Non-pigmented ciliary epithelial cell (primary cell): ENCODE measurements around the gene GRK5.
"Not testable (repeated sequence)": the region's sequence is repeated elsewhere in the genome, so short reads cannot be mapped to it uniquely, and the experiment has no call there.

ENCODE experiments used
- DNase-seq: peaks from one replicate; pipeline ENCODE4 v3.0.0-alpha.2; 2010; ENCODE audit warnings: low read depth

GRK5 gene

DNA sequence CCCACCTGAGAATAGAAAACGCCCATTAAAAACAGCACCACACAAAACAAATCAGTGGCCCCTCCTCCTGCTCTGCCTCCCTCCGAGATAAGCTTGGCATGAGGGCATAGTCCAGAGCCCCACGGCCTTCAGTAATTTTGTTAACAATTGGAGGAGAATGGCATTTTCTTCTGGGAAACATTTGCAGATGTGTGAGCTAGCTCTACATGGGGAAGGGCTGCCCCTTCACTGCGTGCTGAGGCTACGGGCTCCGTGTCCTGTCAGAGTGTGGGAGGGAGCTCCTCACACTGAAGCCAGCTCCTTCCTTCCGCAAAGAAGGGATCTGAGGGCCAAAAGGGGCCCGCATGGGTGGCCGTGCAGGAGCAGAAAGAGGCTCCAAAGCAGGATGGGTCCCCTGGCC, 15.2 kb downstream of the GRK5 start:
- DNase-seq, result no peak

DNA sequence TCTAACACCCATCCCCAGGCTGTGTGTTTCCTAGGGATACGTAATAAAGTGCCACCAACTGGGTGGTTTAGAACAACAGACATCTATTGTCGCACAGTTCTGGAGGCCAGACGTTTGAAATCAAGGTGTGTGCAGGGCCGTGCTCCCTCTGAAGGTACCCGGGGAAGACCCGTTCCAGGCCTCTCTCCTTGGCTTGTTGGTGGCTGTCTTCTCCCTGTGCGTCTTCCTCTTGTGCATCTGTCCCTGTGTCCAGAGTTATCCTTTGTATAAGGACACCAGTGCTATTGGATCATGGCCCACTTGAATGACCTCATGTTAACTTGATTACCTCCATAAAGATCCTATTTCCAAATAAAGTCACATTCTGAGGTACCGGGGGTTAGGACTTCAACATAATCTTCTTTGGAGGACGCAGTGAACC, 15.6 kb downstream of the GRK5 start:
- DNase-seq, result no peak

DNA sequence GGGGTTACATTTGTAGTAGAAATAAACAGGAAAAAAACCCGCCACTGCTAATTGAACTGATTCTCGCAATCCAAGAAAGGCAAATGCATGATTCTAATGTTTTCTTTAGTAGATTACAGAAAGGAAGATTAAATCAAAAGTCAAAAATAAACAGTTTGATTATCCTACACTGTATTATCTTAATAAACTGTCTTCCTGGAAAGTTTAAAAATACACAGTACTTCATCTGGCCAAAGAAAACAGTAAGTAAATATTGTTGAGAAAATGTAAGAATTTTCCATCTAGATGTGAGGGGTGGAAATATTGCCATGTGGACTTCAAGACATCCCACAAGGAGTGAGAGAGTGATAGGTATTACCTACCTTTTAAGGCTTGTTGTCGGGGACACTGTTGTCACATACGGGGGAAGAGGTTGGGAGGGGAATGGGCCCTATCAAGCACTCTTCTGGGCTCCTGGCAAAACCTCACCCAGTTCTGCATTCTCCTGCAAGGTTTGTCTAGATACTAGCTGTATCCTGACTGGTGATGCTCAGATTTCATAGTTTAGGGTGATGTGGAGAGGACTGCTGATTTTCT, 17.8 kb downstream of the GRK5 start:
- DNase-seq, result no peak

DNA sequence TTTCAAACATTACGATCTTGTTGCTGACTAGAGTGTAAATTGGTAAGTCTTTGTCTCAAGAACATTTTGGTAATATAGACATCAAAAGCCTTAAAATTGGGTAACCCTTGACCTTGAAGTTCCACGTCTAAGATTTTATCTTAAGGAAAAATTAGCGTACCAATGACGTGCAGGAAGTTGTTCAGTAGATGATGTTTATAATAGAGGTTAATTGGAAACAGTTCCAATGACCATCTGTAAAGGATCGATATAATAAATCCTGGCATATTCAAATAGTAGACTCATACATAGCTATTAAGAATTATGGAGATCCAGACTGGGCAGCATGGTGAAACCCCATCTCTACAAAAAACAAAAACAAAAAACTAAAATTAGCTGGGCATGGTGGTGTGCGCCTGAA, 20.5 kb downstream of the GRK5 start:
- DNase-seq, result no peak

DNA sequence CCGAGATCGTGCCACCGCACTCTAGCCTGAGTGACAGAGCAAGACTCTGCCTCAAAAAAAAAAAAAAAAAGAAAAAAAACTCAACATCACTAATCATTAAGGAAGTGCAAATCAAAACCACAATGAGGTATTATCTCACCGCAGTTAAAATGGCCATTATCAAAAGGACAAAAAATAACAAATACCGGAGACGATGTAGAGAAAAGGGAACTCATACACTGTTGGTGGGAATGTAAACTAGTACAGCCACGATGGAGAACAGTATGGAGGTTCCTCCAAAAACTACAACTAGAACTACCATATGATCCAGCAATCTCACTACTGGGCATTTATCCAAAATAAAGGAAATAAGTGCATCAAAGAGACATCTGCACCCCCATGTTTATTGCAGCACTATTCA, 24.3 kb downstream of the GRK5 start:
- DNase-seq, result no peak

DNA sequence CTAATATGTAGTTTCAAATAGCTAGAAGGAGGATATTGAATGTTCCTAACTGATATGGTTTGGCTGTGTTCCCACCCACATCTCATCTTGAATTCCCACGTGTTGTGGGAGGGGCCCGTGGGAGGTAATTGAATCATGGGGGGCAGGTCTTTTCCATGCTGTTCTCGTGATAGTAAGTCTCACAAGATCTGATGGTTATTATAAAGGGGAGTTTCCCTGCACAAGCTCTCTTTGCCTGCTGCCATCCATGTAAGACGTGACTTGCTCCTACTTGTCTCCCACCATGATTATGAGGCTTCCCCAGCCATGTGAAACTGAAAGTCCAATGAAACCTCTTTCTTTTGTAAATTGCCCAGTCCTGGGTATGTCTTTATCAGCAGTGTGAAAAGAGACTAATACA, 25.1 kb downstream of the GRK5 start:
- not testable (repeated sequence) for DNase-seq

DNA sequence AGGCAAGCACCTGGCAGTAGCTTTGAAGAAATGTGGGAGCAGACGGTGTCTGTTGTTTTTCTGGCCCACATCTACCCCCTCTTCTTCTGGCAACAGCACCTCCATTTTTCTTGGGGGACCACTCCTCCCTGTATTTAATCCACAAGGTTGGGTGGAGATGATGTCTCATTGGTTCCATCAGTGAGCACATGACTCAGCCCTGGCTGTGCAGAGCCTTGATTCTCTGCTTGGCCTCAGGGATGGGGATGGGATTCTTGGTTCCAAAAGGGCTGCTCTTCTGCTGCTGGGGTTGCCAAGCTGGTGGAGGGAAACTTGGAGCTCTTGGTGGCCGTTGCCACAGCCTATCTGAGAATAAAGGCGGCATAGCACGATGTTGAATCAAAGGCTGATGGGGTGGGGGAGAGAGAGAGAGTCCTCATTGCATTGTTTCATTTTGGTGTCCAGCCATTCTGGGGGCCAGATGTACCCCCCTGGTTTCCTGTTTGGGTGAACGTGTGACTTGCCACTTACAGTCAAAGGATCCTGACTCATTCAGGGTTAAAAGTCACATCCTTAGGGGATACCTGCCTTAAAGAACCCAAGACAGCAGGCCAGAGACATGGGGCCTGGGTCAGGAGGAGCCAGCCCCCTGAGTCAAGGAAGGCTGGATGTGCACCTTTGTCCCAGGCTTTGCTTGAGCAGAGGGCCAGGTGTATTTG, 25.9 kb downstream of the GRK5 start:
- DNase-seq, result no peak

DNA sequence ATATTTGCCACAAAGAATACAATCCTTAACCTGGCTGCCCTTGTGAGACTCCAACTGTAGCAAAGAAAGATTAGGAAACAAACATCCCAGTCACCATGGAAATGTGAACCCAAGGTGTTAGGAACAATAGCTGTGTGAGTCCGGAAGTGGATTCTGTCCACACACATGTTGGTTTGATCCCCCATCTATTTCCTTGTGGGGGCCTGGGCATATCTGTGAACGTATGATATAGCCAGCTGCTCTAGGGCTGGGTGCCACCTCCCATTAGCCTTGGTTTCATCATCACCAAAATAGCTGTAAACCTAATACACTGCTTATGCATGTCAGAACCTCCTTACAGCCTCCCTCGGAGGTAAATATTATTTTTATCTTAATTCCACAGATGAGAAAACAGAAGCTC, 26.4 kb downstream of the GRK5 start:
- no peak for DNase-seq

DNA sequence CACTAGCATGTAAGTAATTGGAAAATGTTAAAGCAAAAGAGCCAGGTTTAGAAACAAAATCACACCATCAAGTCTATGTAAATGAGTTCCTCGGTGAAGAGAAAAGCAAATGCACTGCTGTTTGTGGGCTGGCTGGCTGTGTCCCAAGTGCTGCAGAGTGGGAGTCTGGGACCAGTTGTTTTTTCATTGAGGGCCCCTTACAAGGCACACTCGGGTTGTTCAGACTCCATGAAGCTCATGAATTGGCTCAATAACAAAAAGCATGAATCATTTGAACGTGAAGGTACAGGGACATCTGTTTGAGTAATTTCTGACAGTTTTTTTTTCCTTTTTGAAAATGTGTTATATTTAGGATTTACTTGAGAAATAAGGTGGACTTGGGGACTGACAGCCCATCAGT, 28.0 kb downstream of the GRK5 start:
- DNase-seq, result no peak

DNA sequence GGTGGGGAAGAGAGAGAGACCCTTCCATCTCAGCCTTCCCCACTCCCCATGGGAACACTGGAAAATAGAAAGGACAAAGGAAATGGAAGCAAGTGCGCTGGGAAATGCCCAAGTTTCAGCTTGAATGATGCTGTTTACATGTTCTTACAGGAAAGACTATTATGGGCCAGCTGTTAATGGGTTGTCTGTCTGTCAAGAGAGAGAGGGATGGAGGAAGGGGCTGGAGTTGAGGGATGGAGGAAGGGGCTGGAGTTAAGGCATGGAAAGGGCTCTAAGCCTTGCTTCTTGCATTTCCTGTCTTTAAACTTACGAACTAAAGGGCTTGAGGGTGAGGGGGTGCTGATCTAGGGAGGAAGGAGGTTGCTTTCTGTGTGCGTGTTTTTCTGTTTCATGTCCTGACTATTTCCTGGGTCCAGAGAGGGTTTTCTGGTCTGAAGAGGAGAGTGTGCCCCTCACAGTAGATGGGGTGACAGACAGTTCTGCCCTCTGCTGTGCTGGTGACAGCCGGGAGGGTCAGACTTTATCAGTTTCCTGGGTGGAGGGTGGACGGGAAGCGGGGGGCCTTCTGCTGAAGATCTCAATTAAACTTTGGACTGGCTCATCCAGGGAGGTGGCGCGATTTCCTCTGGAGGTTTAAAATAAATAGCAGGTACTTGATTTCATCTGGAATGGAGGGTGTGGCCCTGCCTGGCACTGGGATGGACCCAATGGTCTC, 30.5 kb downstream of the GRK5 start:
- no peak for DNase-seq

DNA sequence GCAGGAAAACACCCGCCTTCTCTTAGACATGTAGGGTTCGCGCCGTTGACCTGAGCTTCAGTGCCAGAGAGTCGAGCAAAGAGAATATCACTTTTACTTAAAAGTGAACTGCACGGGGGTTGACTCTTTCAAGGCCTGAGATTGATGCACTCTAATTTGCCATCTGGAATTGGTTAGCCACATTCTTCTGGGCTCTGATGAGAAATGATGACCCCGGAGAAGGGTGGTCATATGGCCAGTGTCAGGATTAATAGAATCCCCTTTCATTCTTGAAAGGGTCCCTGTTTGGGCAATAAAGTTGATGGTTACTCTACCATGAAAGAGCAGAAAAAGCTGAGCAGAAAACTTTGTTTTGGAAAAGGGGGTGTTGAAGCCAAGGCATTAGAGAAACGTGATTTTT, 31.2 kb downstream of the GRK5 start:
- DNase-seq, result no peak

DNA sequence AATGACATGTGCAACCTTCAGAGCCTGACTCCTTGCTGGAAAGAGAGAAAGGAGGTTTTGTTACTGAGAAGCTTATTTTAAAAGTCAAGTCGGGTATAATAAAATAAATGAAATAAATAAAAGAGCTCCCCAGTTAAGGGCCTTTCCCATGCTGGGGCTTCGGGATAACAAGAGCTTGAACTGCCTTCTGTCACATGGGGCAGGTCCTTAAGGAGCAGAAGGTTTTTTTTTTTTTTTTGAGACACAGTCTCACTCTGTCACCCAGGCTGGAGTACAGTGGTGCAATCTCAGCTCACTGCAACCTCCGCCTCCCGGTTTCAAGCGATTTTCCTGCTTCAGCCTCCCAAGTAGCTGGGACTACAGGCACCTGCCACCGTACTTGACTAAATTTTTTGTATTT, 31.6 kb downstream of the GRK5 start:
- DNase-seq, result not testable (repeated sequence)

DNA sequence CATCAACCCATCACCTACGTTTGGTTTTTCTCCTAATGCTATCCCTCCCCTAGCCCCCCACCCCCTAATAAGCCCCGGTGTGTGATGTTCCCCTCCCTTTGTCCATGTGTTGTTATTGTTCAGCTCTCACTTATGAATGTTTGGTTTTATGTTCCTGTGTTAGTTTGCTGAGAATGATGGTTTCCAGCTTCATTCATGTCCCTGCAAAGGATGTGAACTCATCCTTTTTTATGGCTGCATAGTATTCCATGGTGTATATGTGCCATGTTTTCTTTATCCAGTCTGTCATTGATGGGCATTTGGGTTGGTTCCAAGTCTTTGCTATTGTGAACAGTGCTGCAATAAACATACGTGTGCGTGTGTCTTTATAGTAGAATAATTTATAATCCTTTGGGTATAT, 32.3 kb downstream of the GRK5 start:
- not testable (repeated sequence) for DNase-seq

DNA sequence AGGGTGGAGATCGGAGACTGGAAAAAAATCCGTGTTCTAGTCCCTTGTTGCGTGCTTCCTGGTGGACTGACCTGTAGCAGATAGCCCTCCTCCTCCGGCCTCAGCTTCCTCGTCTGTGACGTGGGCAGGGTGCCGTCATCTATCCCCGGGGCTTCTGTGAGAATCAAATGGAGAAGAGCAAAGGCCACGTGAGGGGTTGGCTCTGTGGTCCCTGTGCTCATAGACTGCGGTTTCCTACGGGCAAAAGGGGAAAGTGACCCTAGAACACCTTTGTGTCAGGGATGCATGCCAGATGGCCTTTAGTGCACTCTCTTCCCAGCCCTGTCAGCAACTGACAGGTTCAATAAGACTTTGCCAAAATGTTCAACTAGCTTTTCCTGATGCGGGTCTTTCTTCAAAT, 33.7 kb downstream of the GRK5 start:
- DNase-seq, result no peak

DNA sequence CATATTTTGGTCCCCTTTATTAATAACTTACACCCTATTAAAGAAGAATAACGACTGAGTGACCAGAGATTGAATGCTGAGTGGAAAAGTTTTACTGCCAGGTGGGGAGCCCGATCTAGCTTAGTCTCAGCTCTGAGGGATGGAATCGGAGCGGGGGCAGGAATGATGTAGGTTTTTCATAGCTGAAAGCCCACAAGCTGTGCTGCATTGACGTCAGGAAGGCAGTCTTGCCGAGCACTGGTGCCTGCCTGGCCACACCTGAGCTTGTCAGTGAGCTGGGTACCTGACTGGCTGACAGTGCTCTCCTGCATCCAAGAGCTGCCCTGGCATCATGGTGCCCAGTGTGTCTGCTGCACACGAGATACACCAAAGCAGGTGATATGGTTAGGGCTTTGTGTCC, 34.8 kb downstream of the GRK5 start:
- no peak for DNase-seq

DNA sequence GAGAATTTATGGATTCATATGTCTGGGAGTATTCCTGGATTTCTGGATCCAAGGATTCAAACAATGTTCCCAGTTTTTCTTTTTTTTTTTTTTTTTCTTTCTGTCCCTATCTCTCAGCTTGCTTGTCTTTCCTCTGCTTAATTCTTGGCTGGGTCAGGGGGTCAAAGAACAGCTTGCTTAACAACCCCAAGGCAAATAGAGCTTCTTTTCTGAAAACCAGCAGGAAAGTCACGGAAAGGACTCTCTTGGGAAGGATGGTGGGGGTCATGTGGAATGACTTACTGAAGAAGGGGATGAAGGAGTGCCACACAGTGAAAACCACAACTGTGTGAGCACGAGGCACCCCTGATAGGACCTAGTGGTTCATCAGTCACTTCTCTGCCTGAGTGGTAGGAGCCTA, 36.1 kb downstream of the GRK5 start:
- no peak for DNase-seq

DNA sequence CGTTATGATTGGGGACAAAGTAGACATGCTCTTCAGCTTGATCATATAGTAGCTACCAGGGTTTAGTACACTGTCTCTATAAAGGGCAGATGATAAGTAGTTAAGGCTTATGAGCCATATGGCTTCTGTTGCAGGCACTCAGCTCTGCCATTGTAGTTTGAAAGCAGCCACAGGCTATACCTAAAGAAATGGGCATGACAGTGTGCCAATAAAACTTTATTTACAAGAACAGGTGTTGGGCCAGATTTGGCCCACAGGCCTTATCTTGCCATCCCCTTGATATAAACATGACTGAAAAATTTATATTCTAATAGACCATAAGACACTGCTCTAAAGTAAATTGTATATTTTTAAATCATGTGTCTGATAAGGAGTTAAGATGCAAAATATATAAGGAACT, 36.6 kb downstream of the GRK5 start:
- no peak for DNase-seq

DNA sequence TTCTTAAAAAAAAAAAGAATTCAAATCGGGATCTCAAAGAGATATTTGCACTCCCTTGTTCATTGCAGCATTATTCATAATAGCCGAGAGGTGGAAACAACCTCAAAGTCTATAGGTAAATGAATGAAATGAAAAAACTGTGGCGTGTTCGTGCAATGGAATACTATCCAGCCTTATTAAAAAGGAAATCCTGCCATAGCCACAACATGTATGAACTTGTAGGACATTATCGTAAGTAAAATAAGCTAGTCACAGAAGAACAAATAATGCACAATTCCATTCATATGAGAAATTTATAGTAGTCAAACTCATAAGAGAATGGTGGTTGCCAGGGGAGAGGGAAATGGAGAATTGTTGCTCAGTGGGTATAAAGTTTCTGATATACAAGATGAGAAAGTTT, 37.9 kb downstream of the GRK5 start:
- no peak for DNase-seq

DNA sequence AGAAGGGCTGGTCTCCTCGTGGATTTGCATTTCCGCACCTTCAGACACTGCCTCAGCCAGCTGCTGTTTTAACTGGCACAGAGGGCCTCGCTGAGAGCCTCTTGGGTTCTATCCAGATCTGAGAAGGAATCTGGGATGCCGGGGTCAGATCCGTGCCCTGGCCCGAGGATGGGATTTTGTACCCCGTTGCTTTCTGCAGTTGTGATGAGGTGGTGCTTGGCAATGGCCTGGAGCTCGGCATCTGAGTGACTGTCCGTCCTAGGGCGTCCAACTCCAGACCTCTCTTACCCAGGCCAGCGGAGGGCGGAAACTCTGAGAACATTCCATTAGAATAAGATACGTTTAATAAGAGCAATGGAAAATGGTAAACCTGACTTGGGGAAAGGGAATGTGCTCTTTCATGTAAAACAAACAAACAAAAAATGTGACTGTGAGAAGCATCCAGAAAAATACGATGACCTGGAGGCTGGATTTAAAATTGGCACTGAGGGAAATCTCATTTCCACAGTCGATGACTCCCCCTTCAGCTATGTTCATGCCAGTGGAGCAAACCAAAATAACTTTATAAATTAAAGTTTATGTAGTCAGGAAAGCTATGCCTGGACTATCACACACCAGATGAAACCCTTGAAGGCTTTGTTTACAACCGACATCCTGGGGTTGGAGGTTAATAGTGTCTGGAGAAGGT, 39.6 kb downstream of the GRK5 start:
- peak; percentile 84 for DNase-seq

DNA sequence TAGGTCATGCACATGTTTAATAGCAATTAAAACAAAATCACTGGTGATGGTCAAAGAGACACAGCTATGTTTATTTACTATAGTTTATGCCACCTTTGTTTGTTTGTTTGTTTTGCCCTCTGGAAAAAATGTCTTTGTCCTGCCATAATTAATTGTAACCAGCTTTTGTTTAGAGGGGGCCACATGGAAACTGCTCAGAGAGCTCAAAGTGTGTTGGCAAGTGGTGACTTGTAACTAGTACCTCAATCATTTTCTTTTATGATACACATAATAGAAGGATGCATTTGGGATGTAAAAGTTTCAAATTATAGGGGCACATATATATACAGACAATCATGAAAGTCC, 40.2 kb downstream of the GRK5 start:
- DNase-seq, result no peak

DNA sequence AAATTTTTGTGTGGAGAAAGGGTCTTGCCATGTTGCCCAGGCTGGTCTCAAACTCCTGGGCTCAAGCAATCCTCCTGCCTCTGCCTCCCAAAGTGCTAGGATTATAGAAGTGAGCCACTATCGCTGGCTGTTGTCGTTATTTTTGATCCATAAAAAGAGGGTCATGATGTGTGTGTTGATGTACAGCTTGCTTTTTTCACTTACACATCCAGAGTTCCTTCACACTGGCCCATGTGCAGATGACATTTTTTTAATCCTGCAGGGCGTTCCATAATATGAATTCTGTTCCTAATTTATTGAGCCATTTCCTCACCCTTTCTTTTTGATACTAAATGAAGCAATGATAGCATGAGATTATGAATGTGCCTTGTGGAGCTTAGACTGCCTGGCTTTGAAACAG, 40.8 kb downstream of the GRK5 start:
- no peak for DNase-seq

DNA sequence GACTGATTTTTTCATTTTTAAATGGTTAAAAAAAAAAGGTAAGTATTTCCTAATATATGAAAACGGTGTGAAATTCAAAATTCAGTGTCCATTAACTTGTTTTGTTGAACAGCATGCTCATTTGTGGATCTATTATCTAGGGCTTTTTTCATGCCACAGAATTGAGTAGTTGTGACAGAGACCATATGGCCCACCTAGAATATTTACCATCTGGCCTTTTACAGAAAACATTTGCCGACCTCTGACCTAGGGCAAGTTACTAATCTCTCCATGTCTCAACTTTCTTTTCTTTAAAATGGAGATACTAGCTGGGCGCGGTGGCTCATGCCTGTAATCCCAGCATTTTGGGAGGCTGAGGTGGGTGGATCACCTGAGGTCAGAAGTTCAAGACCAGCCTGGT, 41.3 kb downstream of the GRK5 start:
- no peak for DNase-seq

DNA sequence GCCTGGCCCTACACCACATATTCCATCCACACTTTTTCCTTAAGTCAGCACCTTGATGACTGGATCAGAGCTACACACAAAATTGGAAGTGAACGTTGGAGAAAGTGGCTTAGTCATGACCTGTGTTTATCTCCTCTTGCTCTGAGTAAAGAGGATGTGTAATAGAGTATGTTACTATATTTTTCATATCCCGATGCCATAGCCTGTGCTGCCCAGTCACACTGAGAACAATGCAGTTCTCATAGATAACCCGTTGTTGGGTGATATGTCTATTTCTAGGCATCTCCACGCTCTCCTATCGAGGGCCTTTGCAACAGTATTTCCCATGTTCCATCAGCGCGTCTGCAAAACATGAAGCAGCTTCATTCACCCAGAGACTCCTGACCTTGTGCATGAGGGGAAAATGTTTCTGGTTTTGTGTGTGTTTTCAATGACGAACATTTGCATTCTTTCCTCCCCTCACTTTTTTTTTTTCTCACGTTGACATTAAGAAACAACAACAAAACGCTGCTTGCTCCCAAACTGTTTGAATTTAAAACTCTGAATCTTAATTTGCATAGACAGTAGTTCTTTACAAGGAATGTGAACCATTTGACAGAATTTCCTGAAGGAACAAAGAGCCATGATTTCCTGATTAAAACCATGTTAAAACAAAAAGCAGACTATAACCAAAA, 43.4 kb downstream of the GRK5 start:
- DNase-seq, result peak; percentile 75
